ENCODE measurements around the gene TFB1M. TPM values are rescaled to one million over a fixed set of nuclear protein-coding genes. Genes with fewer than 3 reads are reported as not detected.

Gene TFB1M
- total and polyA plus RNA-seq, 4 experiments from 2014 or later, result 12.6 to 45.7 (median 29.1) TPM

DNA sequence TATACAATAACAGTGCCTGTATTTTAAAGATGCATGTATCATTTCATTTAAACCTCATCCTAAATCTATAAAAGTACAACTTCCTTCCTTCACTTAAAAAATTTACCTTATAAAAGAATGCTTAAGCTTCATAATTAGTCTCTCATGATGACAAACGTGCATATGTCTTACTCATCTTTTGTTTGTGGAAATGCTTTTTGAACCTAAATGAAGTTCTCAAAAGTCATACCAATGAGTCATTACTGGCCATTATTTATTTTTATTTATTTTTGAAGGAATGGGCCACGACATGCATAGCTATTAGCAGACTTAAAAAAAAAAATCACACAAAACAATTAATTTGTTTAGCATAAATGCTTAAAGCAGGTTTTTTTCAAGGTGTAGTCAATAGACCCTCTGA lies 3.7 kb downstream of the TFB1M start:
- ChIA-PET POLR2A (ENCODE audit: partially characterized antibody) (no interaction called here), CTCF (ENCODE audit: partially characterized antibody) (interaction anchor here (0.6 to 1.0 kb wide), 2 partner anchors 19 to 636 kb away, joined by 3 read pairs; no protein-coding TSS in a partner anchor)
- Mint-ChIP-seq H3K4me1 (peaks cover 30 to 65% (median 51%) of the 10 kb centered on the region in 4 donors), H3K27me3 (no peaks in the 10 kb centered on the region), H3K9me3 (peaks cover 0 to 4% (median 0%) of the 10 kb centered on the region in 8 donors), H3K27ac (peak overlapping the region in 3 of 7 donors; percentile 7 to 46 (median 25)), H3K36me3 (peaks cover 20 to 58% of the 10 kb centered on the region in 2 donors), H3K4me3 (no peak overlapping the region)
- Histone ChIP-seq H3K36me3 (ENCODE audit: insufficient read depth, low read length) (peaks cover 14% of the 10 kb centered on the region), H3K27me3 (ENCODE audit: insufficient read depth, low read length) (no peaks in the 10 kb centered on the region), H3K4me3 (ENCODE audit: low read length in 2 of 2) (no peak overlapping the region), H3K4me1 (ENCODE audit: insufficient read depth, low read length) (peaks cover 36% of the 10 kb centered on the region), H3K9me3 (ENCODE audit: control insufficient read depth in 1 of 2, low read length in 2 of 2) (no peaks in the 10 kb centered on the region), H3K27ac (ENCODE audit: low read depth, low read length) (no peak overlapping the region)
- intact Hi-C loops (cut with micrococcal nuclease), result loop anchor here (5.0 to 10.0 kb wide), 2 partner anchors 1066 to 1962 kb away; no protein-coding TSS in a partner anchor
- no peak for DNase-seq

DNA sequence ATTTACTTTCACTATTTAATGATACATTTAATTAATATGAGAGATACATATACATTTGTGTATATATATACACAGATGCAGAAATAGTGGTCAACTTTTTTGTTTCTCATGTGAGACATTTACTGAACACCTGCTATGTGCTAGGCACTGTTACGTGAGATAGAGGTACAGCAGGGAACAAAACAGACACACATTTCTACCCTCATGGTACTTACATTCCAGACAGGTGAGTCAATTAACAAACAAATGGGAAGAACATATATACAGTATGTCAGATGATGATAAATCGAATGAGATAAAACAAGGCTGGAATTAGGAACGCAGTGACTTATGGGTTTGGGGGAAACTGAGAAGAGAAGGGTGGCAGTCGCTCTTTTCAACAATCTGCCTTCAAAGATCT lies 5.1 kb downstream of the TFB1M start:
- Mint-ChIP-seq H3K4me1 (peaks cover 25 to 61% (median 41%) of the 10 kb centered on the region in 4 donors), H3K27me3 (no peaks in the 10 kb centered on the region), H3K4me3 (no peak overlapping the region), H3K36me3 (peaks cover 25 to 56% of the 10 kb centered on the region in 2 donors), H3K27ac (peak overlapping the region in 1 of 7 donors; percentile 28), H3K9me3 (peaks cover 0 to 2% (median 0%) of the 10 kb centered on the region in 8 donors)
- Histone ChIP-seq H3K4me1 (ENCODE audit: insufficient read depth, low read length) (peaks cover 28% of the 10 kb centered on the region), H3K9me3 (ENCODE audit: control insufficient read depth in 1 of 2, low read length in 2 of 2) (no peaks in the 10 kb centered on the region), H3K27me3 (ENCODE audit: insufficient read depth, low read length) (no peaks in the 10 kb centered on the region), H3K27ac (ENCODE audit: low read depth, low read length) (no peak overlapping the region), H3K36me3 (ENCODE audit: insufficient read depth, low read length) (peaks cover 18% of the 10 kb centered on the region), H3K4me3 (ENCODE audit: low read length in 2 of 2) (no peak overlapping the region)
- ChIA-PET POLR2A (ENCODE audit: partially characterized antibody) (no interaction called here), CTCF (ENCODE audit: partially characterized antibody) (no interaction called here)
- DNase-seq, result no peak
- intact Hi-C loops (cut with micrococcal nuclease), result no loop called here

DNA sequence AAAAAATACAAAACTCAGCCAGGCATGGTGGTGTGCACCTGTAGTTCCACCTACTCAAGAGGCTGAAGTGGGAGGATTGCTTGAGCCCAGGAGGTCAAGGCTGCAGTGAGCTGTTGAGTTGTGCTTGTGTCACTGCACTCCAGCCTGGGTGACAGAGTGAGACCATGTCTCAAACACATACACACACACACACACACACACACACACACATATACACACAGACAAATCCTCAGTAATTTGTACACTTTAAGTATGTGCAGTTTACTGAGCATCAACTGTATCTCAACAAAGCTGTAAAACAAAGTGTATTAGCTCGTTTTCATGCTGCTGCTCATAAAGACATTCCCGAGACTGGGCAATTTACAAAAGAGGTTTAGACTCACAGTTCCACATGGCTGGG lies 7.3 kb downstream of the TFB1M start:
- H3K4me1 ChIP-seq (ENCODE audit: insufficient read depth, low read length), result peaks cover 16% of the 10 kb centered on the region
- Mint-ChIP-seq H3K4me1 (peaks cover 18 to 45% (median 26%) of the 10 kb centered on the region in 4 donors), H3K9me3 (no peaks in the 10 kb centered on the region), H3K27ac (no peak overlapping the region), H3K4me3 (no peak overlapping the region), H3K36me3 (peaks cover 34 to 57% of the 10 kb centered on the region in 2 donors), H3K27me3 (no peaks in the 10 kb centered on the region)
- intact Hi-C loops (cut with micrococcal nuclease), result no loop called here
- ChIA-PET POLR2A (ENCODE audit: partially characterized antibody) (no interaction called here), CTCF (ENCODE audit: partially characterized antibody) (interaction anchor here (1.3 kb wide), 1 partner anchor 11 kb away, joined by 4 read pairs; no protein-coding TSS in a partner anchor)
- no peaks in the 10 kb centered on the region for H3K27me3 ChIP-seq (ENCODE audit: insufficient read depth, low read length)
- no peak overlapping the region for H3K27ac ChIP-seq (ENCODE audit: low read depth, low read length)
- no peaks in the 10 kb centered on the region for H3K9me3 ChIP-seq (ENCODE audit: control insufficient read depth in 1 of 2, low read length in 2 of 2)
- H3K4me3 ChIP-seq (ENCODE audit: low read length in 2 of 2), result no peak overlapping the region
- H3K36me3 ChIP-seq (ENCODE audit: insufficient read depth, low read length), result peaks cover 31% of the 10 kb centered on the region
- DNase-seq, result no peak

DNA sequence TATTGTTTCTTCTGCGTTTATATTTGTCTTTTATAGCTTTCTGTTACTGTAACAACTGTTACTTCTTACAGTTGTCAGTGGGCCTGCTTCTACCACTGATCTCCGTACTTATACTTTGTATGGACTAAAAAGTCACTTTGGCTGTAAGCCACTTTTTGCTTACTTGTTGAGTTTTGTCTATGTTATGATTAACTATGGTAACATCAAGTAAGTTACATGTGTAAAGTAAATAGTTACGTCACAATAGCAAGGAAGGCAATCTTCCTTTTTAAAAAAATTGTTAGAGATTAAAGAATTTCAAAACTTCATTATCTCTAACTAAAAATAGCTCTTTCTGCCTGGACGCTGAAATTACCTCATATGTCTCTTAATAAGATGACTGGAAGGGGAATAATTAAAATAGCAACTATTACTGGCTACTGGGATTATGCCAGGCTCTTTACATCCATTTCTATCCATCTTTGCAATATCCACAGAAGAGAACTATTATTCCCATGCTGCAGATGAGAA lies 10.9 kb downstream of the TFB1M start:
- peaks cover 33 to 58% of the 10 kb centered on the region in 2 donors for H3K36me3 Mint-ChIP-seq
- no peaks in the 10 kb centered on the region for H3K9me3 Mint-ChIP-seq
- Histone ChIP-seq H3K9me3 (ENCODE audit: control insufficient read depth in 1 of 2, low read length in 2 of 2) (no peaks in the 10 kb centered on the region), H3K4me3 (ENCODE audit: low read length in 2 of 2) (no peak overlapping the region), H3K36me3 (ENCODE audit: insufficient read depth, low read length) (peaks cover 24% of the 10 kb centered on the region), H3K4me1 (ENCODE audit: insufficient read depth, low read length) (no peaks in the 10 kb centered on the region), H3K27me3 (ENCODE audit: insufficient read depth, low read length) (no peaks in the 10 kb centered on the region), H3K27ac (ENCODE audit: low read depth, low read length) (no peak overlapping the region)
- H3K4me1 Mint-ChIP-seq, result peaks cover 9 to 23% (median 16%) of the 10 kb centered on the region in 4 donors
- no peaks in the 10 kb centered on the region for H3K27me3 Mint-ChIP-seq
- no peak for DNase-seq
- POLR2A ChIA-PET (ENCODE audit: partially characterized antibody), result interaction anchor here (1.9 kb wide), 1 partner anchor 11 kb away, joined by 15 read pairs; the partner anchor contains the start of gene TFB1M
- H3K4me3 Mint-ChIP-seq, result no peak overlapping the region
- no peak overlapping the region for H3K27ac Mint-ChIP-seq
- CTCF ChIA-PET (ENCODE audit: partially characterized antibody), result interaction anchor here (1.4 to 1.9 kb wide), 2 partner anchors 10 to 13 kb away, joined by 5 to 10 read pairs; partner anchors contain the start of gene TFB1M
- intact Hi-C loops (cut with micrococcal nuclease), result no loop called here

DNA sequence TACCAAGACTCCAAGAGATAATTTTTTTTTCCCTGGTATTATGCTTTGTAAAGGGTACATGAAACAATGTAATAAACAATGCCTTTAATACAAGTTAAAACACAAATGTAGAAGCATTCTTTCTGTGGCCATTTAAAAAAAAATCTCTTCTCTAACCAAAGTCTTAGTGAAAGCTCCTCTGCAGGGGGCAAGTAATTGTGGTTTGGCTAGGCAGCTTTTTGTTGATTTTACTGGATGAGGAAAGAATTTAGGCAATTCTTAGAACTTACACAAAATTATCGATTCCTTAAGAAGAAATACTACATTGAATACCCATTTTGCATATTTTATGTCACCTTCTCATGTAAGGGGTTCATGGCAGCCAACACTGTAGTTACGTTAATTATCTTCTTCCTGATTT lies 12.4 kb downstream of the TFB1M start:
- no peaks in the 10 kb centered on the region for H3K9me3 ChIP-seq (ENCODE audit: control insufficient read depth in 1 of 2, low read length in 2 of 2)
- no peak overlapping the region for H3K27ac Mint-ChIP-seq
- no peak overlapping the region for H3K27ac ChIP-seq (ENCODE audit: low read depth, low read length)
- no peaks in the 10 kb centered on the region for H3K27me3 ChIP-seq (ENCODE audit: insufficient read depth, low read length)
- peaks cover 42 to 56% of the 10 kb centered on the region in 2 donors for H3K36me3 Mint-ChIP-seq
- peaks cover 6 to 10% (median 10%) of the 10 kb centered on the region in 4 donors for H3K4me1 Mint-ChIP-seq
- H3K9me3 Mint-ChIP-seq, result no peaks in the 10 kb centered on the region
- H3K27me3 Mint-ChIP-seq, result no peaks in the 10 kb centered on the region
- no peaks in the 10 kb centered on the region for H3K4me1 ChIP-seq (ENCODE audit: insufficient read depth, low read length)
- CTCF ChIA-PET (ENCODE audit: partially characterized antibody), result no interaction called here
- intact Hi-C loops (cut with micrococcal nuclease), result no loop called here
- H3K4me3 Mint-ChIP-seq, result no peak overlapping the region
- H3K4me3 ChIP-seq (ENCODE audit: low read length in 2 of 2), result no peak overlapping the region
- DNase-seq, result no peak
- peaks cover 27% of the 10 kb centered on the region for H3K36me3 ChIP-seq (ENCODE audit: insufficient read depth, low read length)
- POLR2A ChIA-PET (ENCODE audit: partially characterized antibody), result interaction anchor here (1.1 kb wide), 1 partner anchor 13 kb away, joined by 3 read pairs; no protein-coding TSS in a partner anchor

DNA sequence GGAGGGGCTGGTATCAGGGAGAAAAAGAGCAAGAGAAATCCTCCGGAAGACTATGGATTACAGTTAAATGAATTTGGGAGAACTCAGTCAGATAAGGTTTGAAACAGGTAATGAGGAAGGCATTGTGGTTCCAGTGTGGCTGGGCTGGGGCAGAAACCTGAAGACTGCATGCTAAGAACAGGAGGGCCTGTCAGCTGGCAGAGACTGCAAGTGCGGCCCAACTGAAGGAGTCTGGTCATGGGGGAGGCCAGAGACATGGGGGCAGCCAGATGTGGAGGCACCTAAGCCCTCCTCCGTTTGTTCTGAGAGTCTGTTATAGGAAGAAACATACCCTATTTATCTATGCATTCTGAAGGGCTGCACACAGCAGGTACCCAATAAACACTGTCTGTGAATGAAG lies 16.6 kb downstream of the TFB1M start:
- no peaks in the 10 kb centered on the region for H3K4me1 ChIP-seq (ENCODE audit: insufficient read depth, low read length)
- H3K4me3 ChIP-seq (ENCODE audit: low read length in 2 of 2), result no peak overlapping the region
- no peaks in the 10 kb centered on the region for H3K9me3 Mint-ChIP-seq
- peaks cover 6 to 10% (median 9%) of the 10 kb centered on the region in 4 donors for H3K4me1 Mint-ChIP-seq
- H3K27me3 ChIP-seq (ENCODE audit: insufficient read depth, low read length), result no peaks in the 10 kb centered on the region
- intact Hi-C loops (cut with micrococcal nuclease), result no loop called here
- ChIA-PET POLR2A (ENCODE audit: partially characterized antibody) (no interaction called here), CTCF (ENCODE audit: partially characterized antibody) (no interaction called here)
- peaks cover 29% of the 10 kb centered on the region for H3K36me3 ChIP-seq (ENCODE audit: insufficient read depth, low read length)
- peak overlapping the region in 3 of 7 donors; percentile 2 to 40 (median 4) for H3K27ac Mint-ChIP-seq
- H3K27ac ChIP-seq (ENCODE audit: low read depth, low read length), result no peak overlapping the region
- no peaks in the 10 kb centered on the region for H3K27me3 Mint-ChIP-seq
- no peaks in the 10 kb centered on the region for H3K9me3 ChIP-seq (ENCODE audit: control insufficient read depth in 1 of 2, low read length in 2 of 2)
- no peak overlapping the region for H3K4me3 Mint-ChIP-seq
- no peak for DNase-seq
- peaks cover 51 to 59% of the 10 kb centered on the region in 2 donors for H3K36me3 Mint-ChIP-seq

DNA sequence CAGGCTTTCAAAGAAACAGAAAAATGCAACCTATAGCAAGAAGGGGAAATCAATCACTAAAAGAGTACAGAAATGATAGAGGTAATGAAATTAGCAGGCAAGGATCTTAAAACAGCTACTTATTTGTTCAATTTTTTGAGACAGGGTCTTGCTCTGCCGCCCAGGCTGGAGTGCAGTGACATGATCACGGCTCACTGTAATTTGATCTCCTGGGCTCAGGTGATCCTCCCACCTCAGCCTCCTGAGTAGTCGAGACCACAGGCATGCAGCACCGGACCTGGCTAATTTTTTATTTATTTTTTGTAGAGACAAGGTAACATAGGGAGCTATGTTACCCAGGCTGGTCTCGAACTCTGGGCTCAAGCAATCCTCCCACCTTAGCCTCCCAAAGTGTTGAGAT lies 21.6 kb downstream of the TFB1M start:
- H3K9me3 Mint-ChIP-seq, result no peaks in the 10 kb centered on the region
- H3K4me1 ChIP-seq (ENCODE audit: insufficient read depth, low read length), result no peaks in the 10 kb centered on the region
- H3K27me3 ChIP-seq (ENCODE audit: insufficient read depth, low read length), result no peaks in the 10 kb centered on the region
- H3K4me3 Mint-ChIP-seq, result no peak overlapping the region
- H3K27me3 Mint-ChIP-seq, result no peaks in the 10 kb centered on the region
- peaks cover 64 to 79% of the 10 kb centered on the region in 2 donors for H3K36me3 Mint-ChIP-seq
- POLR2A ChIA-PET (ENCODE audit: partially characterized antibody), result no interaction called here
- H3K4me3 ChIP-seq (ENCODE audit: low read length in 2 of 2), result no peak overlapping the region
- CTCF ChIA-PET (ENCODE audit: partially characterized antibody), result no interaction called here
- no peak overlapping the region for H3K27ac ChIP-seq (ENCODE audit: low read depth, low read length)
- DNase-seq, result no peak
- intact Hi-C loops (cut with micrococcal nuclease), result no loop called here
- H3K36me3 ChIP-seq (ENCODE audit: insufficient read depth, low read length), result peaks cover 27% of the 10 kb centered on the region
- H3K4me1 Mint-ChIP-seq, result peaks cover 3 to 23% (median 12%) of the 10 kb centered on the region in 4 donors
- H3K27ac Mint-ChIP-seq, result peak overlapping the region in 2 of 7 donors; percentile 30 to 73
- H3K9me3 ChIP-seq (ENCODE audit: control insufficient read depth in 1 of 2, low read length in 2 of 2), result no peaks in the 10 kb centered on the region
